H4 (cell line): ENCODE results near the gene ADGRG2. TPM values are rescaled to one million over a fixed set of nuclear protein-coding genes. Genes with fewer than 3 reads are reported as not detected.
A peak's percentile ranks its signal among the peaks of the same experiment; 100 is the strongest.
"Not testable (repeated sequence)": the region's sequence is repeated elsewhere in the genome, so short reads cannot be mapped to it uniquely, and the experiment has no call there.

Experiments
- DNase-seq: peaks from one replicate; pipeline ENCODE4 v3.0.0-alpha.2; 2015; ENCODE audit warnings: low spot score
- total RNA-seq: library from RNA; depleted of rRNA; stranded (reverse); fragments of >200 nt; shearing (Covaris generic); gene quantifications from 2 replicates; pipeline ENCODE4 v1.2.3, GENCODE V29; 2014

ADGRG2 gene
- total RNA-seq, 1 experiment from 2014 or later, result 1.2 TPM

DNA sequence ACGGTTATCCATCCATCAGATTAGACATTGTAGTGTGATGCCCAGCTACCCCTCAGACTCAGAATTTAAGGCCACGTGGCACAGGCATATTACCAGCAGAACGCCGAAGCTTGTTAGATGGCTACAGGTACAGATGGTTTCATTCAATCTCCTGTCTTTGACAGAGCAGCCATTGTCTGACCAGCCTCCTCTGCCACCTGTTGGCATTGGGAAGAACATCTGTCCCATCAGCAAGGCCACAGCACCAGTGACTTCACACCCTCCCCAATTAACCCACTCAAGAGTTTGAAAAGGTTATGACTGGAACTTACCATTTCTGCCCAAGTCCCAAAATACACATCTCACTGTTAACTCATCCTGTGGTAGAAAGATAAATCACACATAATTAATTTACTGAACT is 116.4 kb downstream of the ADGRG2 start:
- no peak for DNase-seq

DNA sequence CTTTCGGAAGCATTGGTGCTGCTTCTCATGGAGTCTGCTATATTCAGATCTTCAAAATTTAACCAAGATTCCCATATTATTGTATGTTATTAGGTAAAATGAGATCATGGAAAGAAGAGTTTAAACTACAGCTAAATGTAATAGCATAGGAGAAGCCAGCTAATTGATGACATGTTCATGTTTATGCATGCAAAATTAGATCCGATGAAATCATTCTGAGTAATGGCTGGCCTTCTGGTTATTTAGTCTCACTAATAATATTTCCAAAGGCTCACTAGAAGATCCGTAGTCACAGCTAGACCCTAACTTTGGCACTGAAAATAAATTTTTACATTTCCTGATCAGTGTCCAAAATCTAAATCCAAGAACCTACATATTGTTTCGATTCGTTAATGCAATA is 118.5 kb downstream of the ADGRG2 start:
- DNase-seq, result no peak

- DNase-seq, result no peak
Observed at GRCh38 chrX:18998653-18999052, 123.6 kb downstream of the ADGRG2 start.

GRCh38 chrX:18997916-18998315 is 124.4 kb downstream of the ADGRG2 start:
- no peak for DNase-seq

GRCh38 chrX:18996536-18996935 is 125.7 kb downstream of the ADGRG2 start:
- DNase-seq, result no peak

GRCh38 chrX:18995221-18995620 is 127.0 kb downstream of the ADGRG2 start:
- no peak for DNase-seq

DNA sequence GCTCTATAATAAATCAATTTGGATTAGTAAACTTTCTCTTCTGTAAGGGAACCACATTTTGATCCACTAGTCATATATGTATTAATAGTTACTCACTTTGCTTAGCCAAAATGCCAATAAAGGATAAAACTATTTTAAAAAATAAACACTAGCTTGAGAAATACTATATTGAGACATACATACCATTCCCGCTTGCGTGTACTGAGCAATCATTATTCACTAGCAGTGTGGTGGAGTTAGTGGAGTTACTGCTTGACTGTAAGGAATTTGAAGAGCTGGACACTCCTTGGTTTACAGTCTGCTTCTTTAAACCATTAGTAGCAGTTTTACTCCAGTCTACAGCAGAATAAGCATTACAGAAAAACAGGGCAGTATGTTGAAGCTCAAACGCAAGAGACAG is 127.6 kb downstream of the ADGRG2 start:
- DNase-seq, result no peak

- DNase-seq, result no peak
Observed at GRCh38 chrX:18992829-18993228, 129.4 kb downstream of the ADGRG2 start.

DNA sequence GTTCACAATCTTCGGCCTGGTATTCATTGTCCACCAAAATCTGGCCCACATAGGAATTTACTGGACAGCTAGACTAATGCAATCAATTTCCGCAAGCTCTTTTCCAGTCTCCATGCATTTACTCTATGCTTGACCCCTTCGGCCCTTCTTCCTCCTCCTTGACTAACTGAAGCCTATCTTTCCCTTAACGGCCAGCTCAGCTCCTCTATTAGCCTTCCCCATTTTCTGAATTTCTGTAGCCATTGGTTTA is 137.2 kb downstream of the ADGRG2 start:
- no peak for DNase-seq

- DNase-seq, result peak; percentile 63
Observed at GRCh38 chrX:18984381-18985185, 137.7 kb downstream of the ADGRG2 start.

DNA sequence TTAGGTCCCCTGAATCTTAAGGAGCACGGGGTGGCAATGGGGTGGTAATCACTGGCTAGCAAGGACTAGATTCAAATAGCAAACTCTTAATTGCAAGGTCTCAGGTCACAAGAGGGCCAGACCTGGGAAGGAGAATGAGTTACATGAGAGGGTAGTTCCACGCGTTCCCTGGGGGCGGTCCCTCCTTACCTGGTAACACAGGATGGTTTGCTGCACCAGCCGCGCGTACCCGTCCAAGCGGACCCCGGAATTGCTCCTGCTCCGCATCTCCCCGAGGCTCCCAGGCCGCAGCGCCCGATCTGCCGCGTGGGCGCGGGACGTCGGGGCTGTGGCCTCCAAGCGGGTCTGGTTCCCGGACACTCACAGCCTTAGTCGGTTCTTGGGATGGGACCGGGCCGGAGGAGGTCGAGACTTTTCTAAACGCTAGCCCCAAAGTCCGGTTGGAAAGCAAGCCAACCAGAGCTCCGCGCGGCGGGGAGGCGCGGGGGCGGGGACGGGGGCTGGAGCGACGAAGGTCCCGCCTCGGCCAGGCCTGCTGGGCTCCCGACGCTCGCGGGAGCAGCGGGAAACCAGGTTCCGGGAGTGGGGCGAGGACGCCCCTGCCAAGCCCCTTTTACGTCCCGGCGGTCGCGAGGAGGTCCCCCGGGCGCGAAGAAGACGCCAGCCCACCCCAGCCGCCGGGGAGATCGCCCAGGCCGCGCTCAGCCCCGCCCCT is 138.4 kb downstream of the ADGRG2 start, which contains the start of gene PHKA2:
TSS of gene PHKA2 (minus strand) at position 449 of the 715 bp plus-strand sequence. CDS start at position 267, 182 bp downstream.
- DNase-seq, result peak; percentile 25

GRCh38 chrX:18981124-18981807 is 141.0 kb downstream of the ADGRG2 start:
- no peak for DNase-seq

GRCh38 chrX:18980262-18980661 is 142.0 kb downstream of the ADGRG2 start:
- DNase-seq, result not testable (repeated sequence)

- DNase-seq, result no peak
Observed at GRCh38 chrX:18974993-18975392, 147.3 kb downstream of the ADGRG2 start.

- DNase-seq, result no peak
Observed at GRCh38 chrX:18973527-18974192, 148.6 kb downstream of the ADGRG2 start.

DNA sequence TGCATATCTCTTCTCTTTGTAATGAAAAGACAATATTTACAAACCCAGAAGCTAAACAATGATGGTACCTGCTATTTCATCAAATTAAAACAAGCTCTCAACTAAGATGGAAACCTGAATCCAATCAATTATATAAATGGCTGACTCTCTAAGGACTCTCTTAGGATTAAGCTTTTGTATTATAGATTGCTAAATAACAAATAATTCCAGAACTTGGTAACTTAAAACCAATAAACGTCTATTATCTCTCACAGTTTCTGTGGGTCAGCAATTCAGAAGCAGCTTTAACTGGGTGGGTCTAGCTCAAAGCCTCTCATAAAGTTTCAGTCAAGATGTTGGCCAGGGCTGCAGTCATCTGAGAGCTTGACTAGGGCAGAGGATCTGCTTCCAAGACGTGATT is 150.8 kb downstream of the ADGRG2 start:
- DNase-seq, result no peak

GRCh38 chrX:18970465-18970864 is 151.8 kb downstream of the ADGRG2 start:
- DNase-seq, result no peak

GRCh38 chrX:18966624-18967023 is 155.6 kb downstream of the ADGRG2 start:
- DNase-seq, result no peak

DNA sequence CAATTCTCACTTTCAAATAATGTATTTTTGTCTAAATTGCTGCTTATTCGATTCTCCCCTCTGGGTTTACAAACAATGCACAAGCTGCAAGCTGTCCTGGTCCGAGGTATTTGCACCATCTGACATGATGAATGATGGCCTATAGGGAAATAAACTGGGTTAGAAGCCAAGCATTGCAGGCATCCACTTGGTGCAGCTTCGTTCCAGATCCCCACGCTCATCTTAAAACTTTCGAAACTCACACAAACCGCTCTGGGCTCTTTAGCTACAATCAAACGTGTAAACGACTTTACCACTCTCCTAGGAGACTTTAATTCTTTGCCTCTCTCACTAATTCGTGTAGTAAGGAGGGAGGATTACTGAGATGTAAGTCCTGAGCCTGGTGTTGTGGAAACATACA is 157.4 kb downstream of the ADGRG2 start:
- DNase-seq, result no peak

DNA sequence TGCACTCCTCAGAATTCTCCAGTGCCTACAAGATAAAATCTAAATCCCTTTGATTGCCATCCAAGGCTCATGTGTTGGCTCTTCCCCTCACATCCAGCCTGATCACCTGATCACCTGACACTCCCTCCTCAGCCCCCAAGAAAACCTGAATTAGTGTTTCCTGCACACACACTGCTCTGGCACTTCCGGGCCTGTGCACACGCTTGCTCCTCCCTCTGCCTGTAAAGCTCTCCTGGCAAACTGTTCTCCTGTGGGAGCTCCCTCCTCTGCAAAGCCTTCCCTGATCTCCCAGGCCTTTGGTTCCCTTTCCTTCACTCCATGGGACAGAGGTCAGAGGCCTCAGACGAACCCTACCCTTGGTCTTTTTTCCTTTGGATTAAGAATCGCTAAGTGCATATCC is 158.2 kb downstream of the ADGRG2 start:
- no peak for DNase-seq

- DNase-seq, result no peak
Observed at GRCh38 chrX:18962329-18962728, 159.9 kb downstream of the ADGRG2 start.

- no peak for DNase-seq
Observed at GRCh38 chrX:18961686-18962085, 160.6 kb downstream of the ADGRG2 start.
